Brain microvascular endothelial cell (primary cell): Measurements from ENCODE around the gene ZNF302.
"Not testable (repeated sequence)": the region's sequence is repeated elsewhere in the genome, so short reads cannot be mapped to it uniquely, and the experiment has no call there.

Source experiments
- DNase-seq: peaks from one replicate; pipeline ENCODE4 v3.0.0-alpha.2; 2020
- H3K27ac ChIP-seq: fragments of 250-450 bp; sonication (Bioruptor Pico); 2 replicates; pipeline ENCODE4 v1.5.1; 2020; ENCODE audit warnings: mild to moderate bottlenecking, moderate library complexity
- H3K27me3 ChIP-seq: fragments of 250-450 bp; sonication (Bioruptor Pico); replicated peaks from 2 replicates; pipeline ENCODE4 v1.5.1; 2020; ENCODE audit warnings: mild to moderate bottlenecking
- H3K36me3 ChIP-seq: fragments of 250-450 bp; sonication (Bioruptor Pico); replicated peaks from 2 replicates; pipeline ENCODE4 v1.5.1; 2020; ENCODE audit warnings: mild to moderate bottlenecking
- H3K4me3 ChIP-seq: 2 replicates; pipeline ENCODE4 v1.5.1; 2011; ENCODE audit warnings: low read depth, mild to moderate bottlenecking, control low read depth, low read length, moderate library complexity
- CTCF ChIP-seq: IDR thresholded peaks from 2 replicates; pipeline ENCODE4 v1.5.1; 2011; ENCODE audit warnings: low read depth, mild to moderate bottlenecking, moderate library complexity, low read length, control low read depth, inconsistent platforms; ENCODE audit errors: missing control alignments
- in situ Hi-C: cut with HindIII; loops from 2 replicates; pipeline ENCODE4 v1.10.0; 2017; ENCODE audit warnings: low sequenced_read_pairs, low pct_ligation_motif_present

ZNF302 gene

GRCh38 chr19:34667349-34668076 lies 10.0 kb upstream of the ZNF302 start:
- peak overlapping the region; percentile 3 for H3K4me3 ChIP-seq
- H3K27ac ChIP-seq, result no peak overlapping the region
- in situ Hi-C loops, result no loop called here
- no peaks in the 10 kb centered on the region for H3K36me3 ChIP-seq
- TF ChIP-seq CTCF, result no peak
- H3K27me3 ChIP-seq, result no peaks in the 10 kb centered on the region
- no peak for DNase-seq

GRCh38 chr19:34668077-34668689 lies 9.3 kb upstream of the ZNF302 start:
- H3K4me3 ChIP-seq, result not testable (repeated sequence)

DNA sequence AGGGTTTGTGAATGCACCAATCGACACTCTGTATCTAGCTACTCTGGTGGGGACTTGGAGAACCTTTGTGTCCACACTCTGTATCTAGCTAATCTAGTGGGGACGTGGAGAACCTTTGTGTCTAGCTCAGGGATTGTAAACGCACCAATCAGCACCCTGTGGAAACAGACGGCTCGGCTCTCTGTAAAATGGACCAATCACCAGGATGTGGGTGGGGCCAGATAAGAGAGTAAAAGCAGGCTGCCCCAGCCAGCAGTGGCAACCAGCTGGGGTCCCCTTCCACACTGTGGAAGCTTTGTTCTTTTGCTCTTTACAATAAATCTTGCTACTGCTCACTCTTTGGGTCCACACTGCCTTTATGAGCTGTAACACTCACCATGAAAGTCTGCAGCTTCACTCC lies 8.8 kb upstream of the ZNF302 start:
- H3K4me3 ChIP-seq, DNase-seq, H3K27ac ChIP-seq, H3K36me3 ChIP-seq, H3K27me3 ChIP-seq, in situ Hi-C loops: not testable (repeated sequence)

More at GRCh38 chr19:34668077-34668689, 9.3 kb upstream of the ZNF302 start:
- H3K27me3 ChIP-seq, in situ Hi-C loops, H3K36me3 ChIP-seq, H3K27ac ChIP-seq, DNase-seq: not testable (repeated sequence)

GRCh38 chr19:34669305-34669704 lies 8.2 kb upstream of the ZNF302 start:
- in situ Hi-C loops, result no loop called here

DNA sequence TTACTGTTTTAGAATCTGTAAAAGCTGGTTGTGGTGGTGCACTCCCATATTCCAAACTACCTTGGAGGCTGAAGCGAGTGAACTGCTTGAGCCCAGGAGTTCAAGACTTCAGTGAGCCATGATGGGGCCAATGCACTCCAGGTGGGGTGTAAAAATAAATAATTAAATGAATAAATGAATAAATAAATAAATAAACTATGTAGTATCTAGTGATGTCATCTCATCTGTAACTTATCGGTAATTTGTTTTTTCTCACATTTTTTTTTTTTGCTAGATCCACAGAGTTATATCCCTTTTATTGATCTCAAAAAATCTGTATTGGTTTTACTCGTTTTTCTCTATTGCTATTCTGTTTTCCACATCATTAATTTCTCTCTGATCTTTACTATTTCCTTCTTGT lies 5.5 kb upstream of the ZNF302 start:
- no peaks in the 10 kb centered on the region for H3K36me3 ChIP-seq
- no peaks in the 10 kb centered on the region for H3K27me3 ChIP-seq
- in situ Hi-C loops, result no loop called here
- no peak overlapping the region for H3K4me3 ChIP-seq
- no peak overlapping the region for H3K27ac ChIP-seq
- TF ChIP-seq CTCF, result no peak
- DNase-seq, result no peak

More at GRCh38 chr19:34669305-34669704, 8.2 kb upstream of the ZNF302 start:
- Histone ChIP-seq H3K36me3 (no peaks in the 10 kb centered on the region), H3K27ac (no peak overlapping the region), H3K4me3 (no peak overlapping the region), H3K27me3 (no peaks in the 10 kb centered on the region)
- no peak for DNase-seq
- no peak for TF ChIP-seq CTCF

DNA sequence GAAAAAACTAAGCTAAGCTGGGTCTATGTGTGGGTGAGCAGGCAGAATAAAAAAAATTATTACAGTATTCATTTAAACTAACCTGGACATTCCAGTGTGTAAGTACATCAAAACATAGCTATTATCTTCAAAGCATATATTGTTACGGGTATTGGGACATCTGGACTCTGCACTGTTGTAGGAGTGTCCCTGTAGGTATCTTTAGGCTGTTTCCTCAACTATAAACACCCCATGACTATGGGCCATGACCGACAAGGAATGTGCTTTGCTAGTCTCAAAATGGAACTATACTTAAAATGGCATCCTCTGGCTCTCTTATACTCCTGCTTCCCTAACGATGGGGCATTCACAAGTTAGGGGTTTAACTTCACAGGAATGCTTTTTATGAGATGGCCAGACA lies 3.9 kb upstream of the ZNF302 start:
- no peaks in the 10 kb centered on the region for H3K36me3 ChIP-seq
- no peaks in the 10 kb centered on the region for H3K27me3 ChIP-seq
- in situ Hi-C loops, result no loop called here
- no peak for TF ChIP-seq CTCF
- H3K4me3 ChIP-seq, result no peak overlapping the region
- DNase-seq, result no peak
- no peak overlapping the region for H3K27ac ChIP-seq
